ENCODE results near the gene SCIN. TPM values are rescaled to one million over a fixed set of nuclear protein-coding genes. Genes with fewer than 3 reads are reported as not detected.

SCIN gene
- total RNA-seq, 1 donor, result 4.7 TPM

DNA sequence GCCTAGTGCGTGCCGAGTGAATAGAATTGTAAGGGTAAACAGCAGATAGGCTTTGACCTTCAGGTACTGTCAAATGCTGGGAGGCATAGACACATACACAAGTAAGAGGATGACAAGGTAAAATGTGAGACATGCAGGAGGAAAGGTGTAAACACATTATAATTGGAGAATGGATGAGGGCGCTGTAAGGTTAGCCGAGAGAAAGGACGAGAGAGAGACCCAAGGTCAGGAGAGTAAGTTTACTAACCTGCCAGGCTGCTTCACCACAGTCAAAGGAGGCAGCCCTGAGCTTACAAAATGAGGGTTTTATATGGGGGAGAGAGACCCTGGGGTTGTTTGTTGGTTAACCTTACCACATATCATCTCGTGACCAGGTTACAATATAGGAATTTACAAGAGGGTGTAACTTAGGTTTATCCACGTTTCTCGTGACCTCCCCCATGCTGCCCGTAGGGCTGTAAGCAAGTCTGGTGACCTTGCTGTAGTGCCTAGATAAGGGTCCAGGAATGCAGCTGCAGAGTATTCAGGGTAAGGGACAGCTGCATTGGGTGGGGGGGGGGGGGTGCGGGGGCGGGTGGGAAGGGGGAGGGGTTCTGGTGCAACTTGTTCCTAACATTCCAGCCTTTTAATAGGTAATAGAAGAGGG, 17.9 kb downstream of the SCIN start:
- no peaks in the 10 kb centered on the region for H3K27me3 ChIP-seq (ENCODE audit: insufficient read depth, low read length)
- H3K9me3 ChIP-seq (ENCODE audit: low read depth, low read length), result no peaks in the 10 kb centered on the region
- no peaks in the 10 kb centered on the region for H3K79me2 ChIP-seq (ENCODE audit: insufficient read depth, low read length)
- H3K4me1 ChIP-seq (ENCODE audit: insufficient read depth, low read length), result peaks cover 22% of the 10 kb centered on the region
- H3K27ac ChIP-seq (ENCODE audit: low read depth, low read length), result no peak overlapping the region
- no peak overlapping the region for H2AFZ ChIP-seq (ENCODE audit: low read length)
- DNase-seq (ENCODE audit: insufficient read length, low spot score, missing footprints), result no peak
- no peak overlapping the region for H3K4me3 ChIP-seq (ENCODE audit: insufficient read depth, low read length)
- TF ChIP-seq, protein P1, sequence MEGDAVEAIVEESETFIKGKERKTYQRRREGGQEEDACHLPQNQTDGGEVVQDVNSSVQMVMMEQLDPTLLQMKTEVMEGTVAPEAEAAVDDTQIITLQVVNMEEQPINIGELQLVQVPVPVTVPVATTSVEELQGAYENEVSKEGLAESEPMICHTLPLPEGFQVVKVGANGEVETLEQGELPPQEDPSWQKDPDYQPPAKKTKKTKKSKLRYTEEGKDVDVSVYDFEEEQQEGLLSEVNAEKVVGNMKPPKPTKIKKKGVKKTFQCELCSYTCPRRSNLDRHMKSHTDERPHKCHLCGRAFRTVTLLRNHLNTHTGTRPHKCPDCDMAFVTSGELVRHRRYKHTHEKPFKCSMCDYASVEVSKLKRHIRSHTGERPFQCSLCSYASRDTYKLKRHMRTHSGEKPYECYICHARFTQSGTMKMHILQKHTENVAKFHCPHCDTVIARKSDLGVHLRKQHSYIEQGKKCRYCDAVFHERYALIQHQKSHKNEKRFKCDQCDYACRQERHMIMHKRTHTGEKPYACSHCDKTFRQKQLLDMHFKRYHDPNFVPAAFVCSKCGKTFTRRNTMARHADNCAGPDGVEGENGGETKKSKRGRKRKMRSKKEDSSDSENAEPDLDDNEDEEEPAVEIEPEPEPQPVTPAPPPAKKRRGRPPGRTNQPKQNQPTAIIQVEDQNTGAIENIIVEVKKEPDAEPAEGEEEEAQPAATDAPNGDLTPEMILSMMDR (IDR thresholded peaks at IDR 0.05; ENCODE audit: extremely low read depth, low read depth, low read length), result no peak
- no peaks in the 10 kb centered on the region for H3K36me3 ChIP-seq (ENCODE audit: insufficient read depth, low read length)
- no peak overlapping the region for H3K4me2 ChIP-seq (ENCODE audit: insufficient read depth, low read length)
- H4K20me1 ChIP-seq (ENCODE audit: insufficient read depth, low read length), result no peaks in the 10 kb centered on the region

- Histone ChIP-seq H3K9me3 (ENCODE audit: low read depth, low read length) (no peaks in the 10 kb centered on the region), H3K27me3 (ENCODE audit: insufficient read depth, low read length) (no peaks in the 10 kb centered on the region), H3K27ac (ENCODE audit: low read depth, low read length) (no peak overlapping the region), H3K4me3 (ENCODE audit: insufficient read depth, low read length) (no peak overlapping the region), H3K36me3 (ENCODE audit: insufficient read depth, low read length) (no peaks in the 10 kb centered on the region), H2AFZ (ENCODE audit: low read length) (no peak overlapping the region), H3K4me1 (ENCODE audit: insufficient read depth, low read length) (peaks cover 2% of the 10 kb centered on the region), H3K4me2 (ENCODE audit: insufficient read depth, low read length) (no peak overlapping the region), H4K20me1 (ENCODE audit: insufficient read depth, low read length) (no peaks in the 10 kb centered on the region), H3K79me2 (ENCODE audit: insufficient read depth, low read length) (no peaks in the 10 kb centered on the region)
- DNase-seq (ENCODE audit: insufficient read length, low spot score, missing footprints), result no peak
- TF ChIP-seq, protein P1 (IDR thresholded peaks at IDR 0.05; ENCODE audit: extremely low read depth, low read depth, low read length), result no peak
These were observed 20.0 kb downstream of the SCIN start for GRCh38 chr7:12590559-12590958.

DNA sequence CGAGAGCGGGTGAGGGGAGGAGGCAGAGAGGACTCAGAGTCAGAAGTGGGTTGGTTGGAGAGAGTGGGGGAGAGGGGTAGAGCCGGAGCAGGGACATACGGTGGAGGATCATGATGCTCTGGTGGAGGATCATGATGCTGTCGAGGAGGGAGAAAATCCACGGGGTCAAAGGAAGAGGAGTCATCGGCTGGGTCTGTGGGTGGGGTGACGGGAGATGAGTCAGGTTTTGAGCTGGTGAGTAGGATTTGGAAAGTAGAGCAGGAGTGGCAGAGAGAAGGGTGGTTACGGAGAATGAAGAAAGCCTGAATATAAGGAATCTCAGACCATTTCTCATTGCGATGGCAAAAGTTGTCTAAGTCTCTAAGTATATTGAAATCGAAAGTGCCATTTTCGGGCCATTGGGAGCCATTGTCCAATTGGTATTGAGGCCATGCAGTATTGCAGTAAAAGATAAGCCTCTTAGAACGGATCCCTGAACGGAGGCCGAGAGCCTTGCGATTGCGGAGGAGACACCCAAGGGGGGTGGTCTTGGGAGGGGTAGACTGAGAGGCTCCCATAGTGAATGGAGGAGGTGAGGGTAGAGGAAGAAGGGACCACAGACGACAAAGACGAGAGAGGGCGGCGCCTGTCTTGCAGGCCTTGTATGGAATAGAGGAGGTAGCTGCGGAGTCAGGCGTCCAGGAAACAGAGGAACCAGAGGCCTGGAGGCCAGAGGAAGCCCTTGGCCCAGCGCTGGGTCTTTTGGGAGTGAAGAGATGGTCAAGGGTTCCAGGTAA, 23.8 kb downstream of the SCIN start:
- Histone ChIP-seq H3K27me3 (ENCODE audit: insufficient read depth, low read length) (no peaks in the 10 kb centered on the region), H4K20me1 (ENCODE audit: insufficient read depth, low read length) (no peaks in the 10 kb centered on the region), H3K36me3 (ENCODE audit: insufficient read depth, low read length) (no peaks in the 10 kb centered on the region), H3K79me2 (ENCODE audit: insufficient read depth, low read length) (no peaks in the 10 kb centered on the region), H3K4me3 (ENCODE audit: insufficient read depth, low read length) (no peak overlapping the region), H3K9me3 (ENCODE audit: low read depth, low read length) (no peaks in the 10 kb centered on the region), H3K27ac (ENCODE audit: low read depth, low read length) (no peak overlapping the region), H3K4me2 (ENCODE audit: insufficient read depth, low read length) (no peak overlapping the region), H3K4me1 (ENCODE audit: insufficient read depth, low read length) (no peaks in the 10 kb centered on the region), H2AFZ (ENCODE audit: low read length) (peak overlapping the region; percentile 41)
- peak; percentile 82 for DNase-seq (ENCODE audit: insufficient read length, low spot score, missing footprints)
- TF ChIP-seq, protein P1 (IDR thresholded peaks at IDR 0.05; ENCODE audit: extremely low read depth, low read depth, low read length), result no peak

- Histone ChIP-seq H3K9me3 (ENCODE audit: low read depth, low read length) (no peaks in the 10 kb centered on the region), H3K27ac (ENCODE audit: low read depth, low read length) (no peak overlapping the region), H2AFZ (ENCODE audit: low read length) (no peak overlapping the region), H3K27me3 (ENCODE audit: insufficient read depth, low read length) (no peaks in the 10 kb centered on the region), H3K4me1 (ENCODE audit: insufficient read depth, low read length) (no peaks in the 10 kb centered on the region), H3K36me3 (ENCODE audit: insufficient read depth, low read length) (no peaks in the 10 kb centered on the region), H3K4me3 (ENCODE audit: insufficient read depth, low read length) (no peak overlapping the region), H3K79me2 (ENCODE audit: insufficient read depth, low read length) (no peaks in the 10 kb centered on the region), H3K4me2 (ENCODE audit: insufficient read depth, low read length) (no peak overlapping the region), H4K20me1 (ENCODE audit: insufficient read depth, low read length) (no peaks in the 10 kb centered on the region)
- DNase-seq (ENCODE audit: insufficient read length, low spot score, missing footprints), result no peak
- TF ChIP-seq, protein P1 (IDR thresholded peaks at IDR 0.05; ENCODE audit: extremely low read depth, low read depth, low read length), result no peak
These were observed 24.6 kb downstream of the SCIN start for GRCh38 chr7:12595148-12595547.
